HG03520 (cell line): ENCODE data around the gene LST1.

Experiments used
- ATAC-seq: cut with Tn5 transposase; IDR thresholded peaks from one replicate; pipeline ENCODE4 v1.9.1; 2021; ENCODE audit warnings: mild to moderate bottlenecking, moderate library complexity; ENCODE audit not compliant: unreplicated experiment

LST1 gene

GRCh38 chr6:31619805-31620585 is 33.9 kb downstream of the LST1 start:
- peak; percentile 67 for ATAC-seq

- ATAC-seq: peak; percentile 37
These were observed 34.7 kb downstream of the LST1 start, which contains the start of gene PRRC2A for GRCh38 chr6:31620586-31621319. PRRC2A (plus strand) TSS chr6:31620715; CDS start chr6:31622790, 2,075 bp downstream.

GRCh38 chr6:31621320-31621939 is 35.4 kb downstream of the LST1 start:
- no peak for ATAC-seq

GRCh38 chr6:31621991-31622390 is 35.9 kb downstream of the LST1 start:
- no peak for ATAC-seq

DNA sequence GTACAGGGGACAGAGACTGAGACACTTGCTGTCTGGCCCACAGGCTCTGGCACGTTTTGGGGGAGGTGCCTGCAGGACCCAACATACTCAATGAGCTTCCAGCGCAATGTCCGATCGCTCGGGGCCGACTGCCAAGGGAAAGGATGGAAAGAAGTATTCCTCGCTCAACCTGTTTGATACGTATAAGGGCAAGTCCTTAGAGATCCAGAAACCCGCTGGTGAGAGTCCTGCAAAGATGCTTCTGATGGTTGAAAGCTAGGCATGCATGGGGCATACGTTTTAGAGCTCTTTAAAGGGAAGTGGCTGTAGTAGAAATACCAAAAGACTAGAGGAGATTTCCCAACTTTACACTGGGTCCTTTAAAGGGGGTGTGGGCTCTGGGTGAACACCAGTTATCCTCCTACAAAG is 36.6 kb downstream of the LST1 start:
- no peak for ATAC-seq

- ATAC-seq: no peak
These were observed 38.0 kb downstream of the LST1 start for GRCh38 chr6:31624070-31624469.

DNA sequence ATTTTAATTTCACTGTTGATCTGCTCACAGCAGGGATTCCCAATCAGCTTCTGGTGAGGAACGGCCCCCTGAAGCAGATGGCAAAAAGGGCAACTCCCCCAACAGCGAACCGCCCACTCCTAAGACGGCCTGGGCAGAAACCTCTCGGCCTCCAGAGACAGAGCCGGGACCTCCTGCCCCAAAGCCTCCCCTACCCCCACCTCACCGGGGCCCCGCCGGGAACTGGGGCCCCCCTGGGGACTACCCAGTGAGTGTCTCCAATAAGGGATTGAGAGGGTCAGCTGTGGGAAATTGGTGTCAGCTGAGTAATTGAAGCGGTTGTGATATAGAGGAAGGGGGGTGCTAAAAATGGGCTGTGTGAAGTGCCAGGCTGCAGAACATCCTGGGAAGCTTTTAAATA is 40.9 kb downstream of the LST1 start:
- ATAC-seq: no peak

GRCh38 chr6:31627690-31628287 is 41.7 kb downstream of the LST1 start:
- no peak for ATAC-seq

DNA sequence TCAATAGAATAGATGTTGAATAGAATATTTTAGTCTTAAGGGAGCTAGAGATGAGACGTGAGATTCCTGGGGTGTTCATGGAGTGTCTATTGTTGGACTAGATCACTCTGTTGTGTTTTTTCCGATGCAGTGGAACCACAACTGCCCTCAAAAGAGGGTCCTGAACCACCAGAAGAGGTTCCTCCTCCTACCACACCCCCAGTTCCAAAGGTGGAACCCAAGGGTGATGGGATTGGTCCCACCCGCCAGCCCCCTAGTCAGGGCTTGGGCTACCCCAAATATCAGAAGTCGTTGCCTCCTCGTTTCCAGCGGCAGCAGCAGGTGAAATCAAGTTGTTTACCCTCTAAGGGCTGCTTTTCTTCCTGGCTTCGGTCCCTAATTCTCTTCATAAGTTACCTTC is 42.9 kb downstream of the LST1 start:
- ATAC-seq: no peak

DNA sequence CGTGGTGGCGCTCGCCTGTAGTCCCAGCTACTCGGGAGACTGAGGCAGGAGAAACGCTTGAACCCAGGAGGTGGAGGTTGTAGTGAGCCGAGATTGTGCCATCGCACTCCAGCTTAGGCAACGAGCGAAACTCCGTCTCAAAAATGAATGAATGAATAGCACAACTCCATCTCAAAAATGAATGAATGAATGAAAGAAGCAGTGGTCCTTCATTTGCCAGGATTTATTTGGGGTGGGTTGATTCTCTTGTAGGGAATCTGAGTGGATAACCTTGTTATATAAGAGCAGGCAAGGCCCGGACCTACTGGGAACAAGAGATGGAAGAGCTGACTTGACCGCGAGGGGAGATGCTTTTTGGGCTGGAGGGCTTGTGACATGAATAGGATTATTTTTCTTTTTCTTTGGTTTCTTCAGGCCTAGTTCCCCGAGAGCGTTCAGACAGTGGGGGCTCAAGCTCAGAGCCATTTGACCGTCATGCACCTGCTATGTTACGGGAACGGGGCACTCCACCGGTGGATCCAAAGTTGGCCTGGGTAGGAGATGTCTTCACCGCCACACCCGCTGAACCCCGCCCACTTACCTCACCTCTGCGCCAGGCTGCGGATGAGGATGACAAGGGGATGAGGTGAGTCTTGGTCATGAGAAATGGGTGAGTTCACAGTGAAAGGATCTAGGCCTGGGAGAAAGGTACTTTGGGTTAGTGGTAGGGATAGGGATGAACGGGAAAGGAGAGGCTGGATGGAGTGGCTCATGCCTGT is 44.3 kb downstream of the LST1 start:
- no peak for ATAC-seq

GRCh38 chr6:31631209-31631608 is 45.1 kb downstream of the LST1 start:
- no peak for ATAC-seq

DNA sequence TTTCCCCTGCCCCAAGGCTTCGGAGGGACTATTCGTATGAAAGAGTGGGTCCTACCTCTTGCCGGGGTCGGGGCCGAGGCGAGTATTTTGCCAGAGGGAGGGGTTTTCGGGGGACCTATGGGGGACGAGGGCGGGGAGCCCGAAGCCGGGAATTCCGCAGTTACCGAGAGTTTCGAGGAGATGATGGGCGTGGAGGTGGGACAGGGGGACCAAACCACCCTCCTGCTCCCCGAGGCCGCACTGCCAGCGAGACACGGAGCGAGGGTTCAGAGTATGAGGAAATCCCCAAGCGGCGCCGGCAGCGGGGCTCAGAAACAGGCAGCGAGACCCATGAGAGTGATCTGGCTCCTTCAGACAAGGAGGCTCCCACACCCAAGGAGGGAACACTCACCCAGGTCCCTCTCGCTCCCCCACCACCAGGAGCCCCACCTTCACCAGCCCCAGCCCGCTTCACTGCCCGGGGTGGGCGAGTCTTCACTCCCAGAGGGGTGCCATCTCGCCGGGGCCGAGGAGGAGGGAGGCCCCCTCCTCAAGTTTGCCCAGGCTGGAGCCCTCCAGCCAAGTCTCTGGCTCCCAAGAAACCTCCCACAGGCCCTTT is 45.7 kb downstream of the LST1 start:
- no peak for ATAC-seq

GRCh38 chr6:31632279-31632946 is 46.3 kb downstream of the LST1 start:
- ATAC-seq: no peak

DNA sequence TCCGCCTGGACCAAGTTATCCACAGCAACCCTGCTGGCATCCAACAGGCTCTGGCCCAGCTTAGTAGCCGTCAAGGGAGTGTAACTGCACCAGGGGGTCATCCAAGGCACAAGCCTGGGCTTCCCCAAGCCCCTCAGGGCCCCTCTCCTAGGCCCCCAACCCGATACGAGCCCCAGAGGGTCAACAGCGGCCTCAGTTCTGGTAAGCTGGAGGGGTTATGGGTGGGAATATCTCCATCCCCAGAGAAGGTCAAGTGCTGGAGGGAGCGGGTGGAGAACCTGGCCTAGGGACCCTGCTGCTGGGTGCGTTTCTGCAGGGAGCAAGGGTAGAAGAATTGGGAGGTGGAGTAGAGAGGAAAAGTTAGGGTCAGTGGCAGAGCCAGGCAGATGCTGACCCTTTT is 47.4 kb downstream of the LST1 start:
- ATAC-seq: no peak

- ATAC-seq: no peak
These were observed 48.1 kb downstream of the LST1 start for GRCh38 chr6:31634131-31634530.

DNA sequence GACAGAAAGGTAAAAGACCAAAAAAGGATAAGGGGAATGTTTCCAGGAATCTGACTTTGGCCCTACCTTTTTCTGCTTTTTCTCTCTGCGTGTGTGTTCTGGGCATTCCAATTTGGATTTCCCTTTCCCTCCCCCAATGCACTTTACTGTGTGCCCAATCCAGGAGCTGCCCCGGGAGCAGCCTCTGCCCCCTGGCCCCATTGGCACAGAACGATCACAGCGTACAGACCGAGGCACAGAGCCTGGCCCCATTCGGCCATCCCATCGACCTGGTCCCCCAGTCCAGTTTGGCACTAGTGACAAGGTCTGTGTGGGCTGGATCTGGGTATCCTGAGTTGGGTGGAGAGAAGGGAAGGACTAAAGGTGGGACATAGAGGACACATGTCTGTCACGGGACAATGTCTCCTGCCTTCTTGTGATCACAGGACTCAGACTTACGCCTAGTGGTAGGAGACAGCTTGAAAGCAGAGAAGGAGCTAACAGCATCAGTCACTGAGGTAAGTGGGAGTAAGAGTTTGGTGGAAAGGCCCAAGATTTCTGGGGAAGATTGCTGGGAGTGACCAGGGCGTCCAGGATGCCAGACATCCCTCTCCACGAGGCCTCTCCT is 49.0 kb downstream of the LST1 start:
- no peak for ATAC-seq

GRCh38 chr6:31636698-31637596 is 50.9 kb downstream of the LST1 start:
- ATAC-seq: no peak
